ENCODE data around the gene CD5L. TPM values are rescaled to one million over a fixed set of nuclear protein-coding genes. Genes with fewer than 3 reads are reported as not detected.

CD5L gene
- total RNA-seq, 1 experiment from 2014 or later = not detected

GRCh38 chr1:157781048-157781447, 60.6 kb downstream of the CD5L start (continued):
- TF ChIP-seq REST (IDR thresholded peaks at IDR 0.05; ENCODE audit: low read depth) = no peak

Other genes with a start within 250 kb of the CD5L start
- not detected for gene FCRL4, start 243.7 kb downstream of the CD5L start, total RNA-seq (2021; ENCODE audit: unreplicated experiment)
- gene FCRL3, start 141.0 kb downstream of the CD5L start, total RNA-seq (2021; ENCODE audit: unreplicated experiment) = not detected
- gene FCRL2, start 64.7 kb downstream of the CD5L start, total RNA-seq (2021; ENCODE audit: unreplicated experiment) = not detected
- gene FCRL1, start 21.7 kb downstream of the CD5L start, total RNA-seq (2021; ENCODE audit: unreplicated experiment) = not detected
- gene KIRREL1, start 151.8 kb upstream of the CD5L start, total RNA-seq (2021; ENCODE audit: unreplicated experiment) = 20.0 TPM

Measured in HCT116 (cell line).